ENCODE results near the gene DCTN1. TPM values are rescaled to one million over a fixed set of nuclear protein-coding genes. Genes with fewer than 3 reads are reported as not detected.

The DCTN1 gene
- total RNA-seq, 1 donor = 177 TPM

GRCh38 chr2:74378007-74378406 lies 2.1 kb downstream of the DCTN1 start:
- Histone ChIP-seq H3K4me2 (ENCODE audit: insufficient read depth, low read length) (no peak overlapping the region), H3K4me1 (ENCODE audit: insufficient read depth, low read length) (peaks cover 21% of the 10 kb centered on the region), H2AFZ (ENCODE audit: low read length) (no peak overlapping the region), H3K4me3 (ENCODE audit: insufficient read depth, low read length) (no peak overlapping the region), H3K36me3 (ENCODE audit: insufficient read depth, low read length) (peaks cover 28% of the 10 kb centered on the region), H3K79me2 (ENCODE audit: insufficient read depth, low read length) (peaks cover 91% of the 10 kb centered on the region), H3K27me3 (ENCODE audit: insufficient read depth, low read length) (no peaks in the 10 kb centered on the region), H3K9me3 (ENCODE audit: low read depth, low read length) (no peaks in the 10 kb centered on the region), H3K27ac (ENCODE audit: low read depth, low read length) (no peak overlapping the region), H4K20me1 (ENCODE audit: insufficient read depth, low read length) (peaks cover 25% of the 10 kb centered on the region)
- TF ChIP-seq, protein P1, sequence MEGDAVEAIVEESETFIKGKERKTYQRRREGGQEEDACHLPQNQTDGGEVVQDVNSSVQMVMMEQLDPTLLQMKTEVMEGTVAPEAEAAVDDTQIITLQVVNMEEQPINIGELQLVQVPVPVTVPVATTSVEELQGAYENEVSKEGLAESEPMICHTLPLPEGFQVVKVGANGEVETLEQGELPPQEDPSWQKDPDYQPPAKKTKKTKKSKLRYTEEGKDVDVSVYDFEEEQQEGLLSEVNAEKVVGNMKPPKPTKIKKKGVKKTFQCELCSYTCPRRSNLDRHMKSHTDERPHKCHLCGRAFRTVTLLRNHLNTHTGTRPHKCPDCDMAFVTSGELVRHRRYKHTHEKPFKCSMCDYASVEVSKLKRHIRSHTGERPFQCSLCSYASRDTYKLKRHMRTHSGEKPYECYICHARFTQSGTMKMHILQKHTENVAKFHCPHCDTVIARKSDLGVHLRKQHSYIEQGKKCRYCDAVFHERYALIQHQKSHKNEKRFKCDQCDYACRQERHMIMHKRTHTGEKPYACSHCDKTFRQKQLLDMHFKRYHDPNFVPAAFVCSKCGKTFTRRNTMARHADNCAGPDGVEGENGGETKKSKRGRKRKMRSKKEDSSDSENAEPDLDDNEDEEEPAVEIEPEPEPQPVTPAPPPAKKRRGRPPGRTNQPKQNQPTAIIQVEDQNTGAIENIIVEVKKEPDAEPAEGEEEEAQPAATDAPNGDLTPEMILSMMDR (IDR thresholded peaks at IDR 0.05; ENCODE audit: extremely low read depth, low read depth, low read length) = no peak
- DNase-seq (ENCODE audit: insufficient read length, low spot score, missing footprints) = peak; percentile 42

DNA sequence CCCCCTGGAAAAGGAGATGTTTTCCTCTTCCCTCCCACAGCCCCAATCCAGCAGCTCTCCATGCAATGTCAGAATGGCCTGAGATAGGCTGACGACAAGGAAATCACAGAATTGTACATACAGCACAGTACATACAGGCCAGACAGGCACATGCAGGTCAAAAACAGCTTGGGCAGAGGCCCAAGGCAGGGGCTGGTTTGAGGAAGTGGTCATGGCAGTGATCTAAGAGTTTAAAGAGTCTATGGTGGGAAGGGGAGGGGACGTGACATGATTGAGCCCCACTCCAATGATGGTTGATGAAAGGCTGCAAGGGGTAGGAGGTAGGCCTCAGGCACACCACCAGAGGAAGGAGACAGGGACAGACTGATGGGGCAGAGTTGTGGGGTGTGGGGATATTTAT lies 4.3 kb downstream of the DCTN1 start:
- H3K4me1 ChIP-seq (ENCODE audit: insufficient read depth, low read length) = peaks cover 24% of the 10 kb centered on the region
- no peaks in the 10 kb centered on the region for H3K27me3 ChIP-seq (ENCODE audit: insufficient read depth, low read length)
- no peak overlapping the region for H3K4me2 ChIP-seq (ENCODE audit: insufficient read depth, low read length)
- H2AFZ ChIP-seq (ENCODE audit: low read length) = no peak overlapping the region
- no peak overlapping the region for H3K27ac ChIP-seq (ENCODE audit: low read depth, low read length)
- H3K36me3 ChIP-seq (ENCODE audit: insufficient read depth, low read length) = peaks cover 41% of the 10 kb centered on the region
- H3K9me3 ChIP-seq (ENCODE audit: low read depth, low read length) = no peaks in the 10 kb centered on the region
- no peak overlapping the region for H3K4me3 ChIP-seq (ENCODE audit: insufficient read depth, low read length)
- peaks cover 36% of the 10 kb centered on the region for H4K20me1 ChIP-seq (ENCODE audit: insufficient read depth, low read length)
- peak; percentile 14 for DNase-seq (ENCODE audit: insufficient read length, low spot score, missing footprints)
- TF ChIP-seq, protein P1 (IDR thresholded peaks at IDR 0.05; ENCODE audit: extremely low read depth, low read depth, low read length) = no peak
- peaks cover 88% of the 10 kb centered on the region for H3K79me2 ChIP-seq (ENCODE audit: insufficient read depth, low read length)

DNA sequence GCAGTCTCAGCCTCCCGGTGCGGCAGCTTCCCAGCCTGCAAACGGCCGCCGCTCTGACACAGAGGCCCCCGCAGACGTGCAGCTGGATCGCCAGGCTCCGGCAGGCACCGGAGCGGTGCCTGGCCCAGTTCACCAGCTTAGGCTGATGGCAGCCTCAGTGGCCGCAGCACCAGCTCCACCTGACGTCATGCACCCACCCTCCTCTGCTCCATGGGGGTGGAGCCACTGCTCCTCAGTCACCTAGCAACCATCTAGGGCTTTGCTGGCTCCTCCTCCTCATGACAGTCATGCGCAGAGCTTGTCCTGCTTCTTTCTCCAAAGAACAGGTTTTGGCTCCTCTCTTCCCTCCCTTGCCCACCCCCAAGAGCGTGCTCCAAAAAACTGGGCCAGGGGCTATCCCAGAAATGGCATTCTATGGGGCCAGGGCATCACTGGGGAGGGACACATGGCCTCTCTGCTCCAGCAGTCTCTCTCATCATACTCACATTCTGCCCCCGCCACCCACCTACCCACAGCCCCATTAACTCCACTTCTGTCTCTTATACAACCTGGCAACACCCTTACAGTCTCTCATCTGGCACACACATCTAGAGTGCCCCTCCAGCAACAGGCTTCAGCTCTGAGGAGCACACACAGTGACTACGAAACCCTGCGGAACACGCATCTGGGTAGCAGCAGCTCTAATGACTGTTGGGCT lies 5.5 kb downstream of the DCTN1 start:
- no peaks in the 10 kb centered on the region for H3K27me3 ChIP-seq (ENCODE audit: insufficient read depth, low read length)
- peaks cover 13% of the 10 kb centered on the region for H3K4me1 ChIP-seq (ENCODE audit: insufficient read depth, low read length)
- H3K27ac ChIP-seq (ENCODE audit: low read depth, low read length) = no peak overlapping the region
- no peak overlapping the region for H2AFZ ChIP-seq (ENCODE audit: low read length)
- peaks cover 53% of the 10 kb centered on the region for H3K36me3 ChIP-seq (ENCODE audit: insufficient read depth, low read length)
- DNase-seq (ENCODE audit: insufficient read length, low spot score, missing footprints) = peak; percentile 93
- no peak overlapping the region for H3K4me3 ChIP-seq (ENCODE audit: insufficient read depth, low read length)
- H3K9me3 ChIP-seq (ENCODE audit: low read depth, low read length) = no peaks in the 10 kb centered on the region
- H4K20me1 ChIP-seq (ENCODE audit: insufficient read depth, low read length) = peaks cover 36% of the 10 kb centered on the region
- peaks cover 76% of the 10 kb centered on the region for H3K79me2 ChIP-seq (ENCODE audit: insufficient read depth, low read length)
- TF ChIP-seq, protein P1 (IDR thresholded peaks at IDR 0.05; ENCODE audit: extremely low read depth, low read depth, low read length) = no peak
- no peak overlapping the region for H3K4me2 ChIP-seq (ENCODE audit: insufficient read depth, low read length)

DNA sequence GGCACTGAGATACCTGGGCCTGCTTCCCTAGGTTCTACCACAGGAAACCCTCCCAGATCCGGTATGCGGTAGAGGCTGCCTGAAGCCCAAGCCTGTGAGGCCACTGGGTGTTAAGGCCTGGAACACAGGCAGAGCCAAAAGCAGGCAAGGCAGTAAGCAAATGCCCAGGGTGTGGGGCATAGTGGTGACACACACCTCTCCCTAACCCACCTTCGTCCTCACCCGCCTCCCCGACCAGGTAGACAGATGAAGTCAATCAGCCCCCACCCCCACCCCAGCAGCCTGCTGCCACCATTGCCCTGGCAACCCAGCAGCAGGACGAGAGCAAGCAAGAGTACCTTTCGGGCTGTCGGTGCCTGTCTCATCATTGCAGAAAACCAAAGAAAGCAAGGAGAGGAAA lies 6.1 kb downstream of the DCTN1 start:
- no peaks in the 10 kb centered on the region for H3K9me3 ChIP-seq (ENCODE audit: low read depth, low read length)
- TF ChIP-seq, protein P1 (IDR thresholded peaks at IDR 0.05; ENCODE audit: extremely low read depth, low read depth, low read length) = no peak
- no peak overlapping the region for H2AFZ ChIP-seq (ENCODE audit: low read length)
- H3K4me2 ChIP-seq (ENCODE audit: insufficient read depth, low read length) = no peak overlapping the region
- H3K27ac ChIP-seq (ENCODE audit: low read depth, low read length) = no peak overlapping the region
- H3K4me3 ChIP-seq (ENCODE audit: insufficient read depth, low read length) = no peak overlapping the region
- peaks cover 32% of the 10 kb centered on the region for H4K20me1 ChIP-seq (ENCODE audit: insufficient read depth, low read length)
- no peaks in the 10 kb centered on the region for H3K27me3 ChIP-seq (ENCODE audit: insufficient read depth, low read length)
- H3K79me2 ChIP-seq (ENCODE audit: insufficient read depth, low read length) = peaks cover 69% of the 10 kb centered on the region
- peaks cover 58% of the 10 kb centered on the region for H3K36me3 ChIP-seq (ENCODE audit: insufficient read depth, low read length)
- DNase-seq (ENCODE audit: insufficient read length, low spot score, missing footprints) = peak; percentile 47
- H3K4me1 ChIP-seq (ENCODE audit: insufficient read depth, low read length) = peaks cover 6% of the 10 kb centered on the region
